ENCODE measurements around the gene FTCD. TPM values are rescaled to one million over a fixed set of nuclear protein-coding genes. Genes with fewer than 3 reads are reported as not detected.

Gene FTCD
- total and polyA plus RNA-seq, 12 donors = 0.20 to 16.8 (median 1.9) TPM; not detected in 2

- peak in 1 of 7 donors; percentile 41 for DNase-seq
- Histone ChIP-seq H3K27me3 (peaks cover 15% of the 10 kb centered on the region), H3K27ac (no peak overlapping the region), H3K9me3 (replicated peaks in 1 of 3) (peaks cover 0 to under 1% (median 0%) of the 10 kb centered on the region in 3 donors), H3K4me1 (replicated peaks in 1 of 2) (no peaks in the 10 kb centered on the region), H3K4me3 (no peak overlapping the region), H3K36me3 (replicated peaks in 1 of 2) (no peaks in the 10 kb centered on the region)
- TF ChIP-seq, protein P1, sequence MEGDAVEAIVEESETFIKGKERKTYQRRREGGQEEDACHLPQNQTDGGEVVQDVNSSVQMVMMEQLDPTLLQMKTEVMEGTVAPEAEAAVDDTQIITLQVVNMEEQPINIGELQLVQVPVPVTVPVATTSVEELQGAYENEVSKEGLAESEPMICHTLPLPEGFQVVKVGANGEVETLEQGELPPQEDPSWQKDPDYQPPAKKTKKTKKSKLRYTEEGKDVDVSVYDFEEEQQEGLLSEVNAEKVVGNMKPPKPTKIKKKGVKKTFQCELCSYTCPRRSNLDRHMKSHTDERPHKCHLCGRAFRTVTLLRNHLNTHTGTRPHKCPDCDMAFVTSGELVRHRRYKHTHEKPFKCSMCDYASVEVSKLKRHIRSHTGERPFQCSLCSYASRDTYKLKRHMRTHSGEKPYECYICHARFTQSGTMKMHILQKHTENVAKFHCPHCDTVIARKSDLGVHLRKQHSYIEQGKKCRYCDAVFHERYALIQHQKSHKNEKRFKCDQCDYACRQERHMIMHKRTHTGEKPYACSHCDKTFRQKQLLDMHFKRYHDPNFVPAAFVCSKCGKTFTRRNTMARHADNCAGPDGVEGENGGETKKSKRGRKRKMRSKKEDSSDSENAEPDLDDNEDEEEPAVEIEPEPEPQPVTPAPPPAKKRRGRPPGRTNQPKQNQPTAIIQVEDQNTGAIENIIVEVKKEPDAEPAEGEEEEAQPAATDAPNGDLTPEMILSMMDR (IDR thresholded peaks at IDR 0.05) = no peak
- TF ChIP-seq POLR2A (IDR thresholded peaks at IDR 0.05) = no peak
- WGBS, 4 donors = 87 to 95% (median 91%) methylated on average over 12 of the region's 12 CpGs
- intact Hi-C loops (cut with DNase I) = loop anchor here (10.0 kb wide), 2 partner anchors 111 to 121 kb away; partner anchors contain the start of gene COL6A1 (in 1 of the 2)
These were observed 59.4 kb downstream of the FTCD start for GRCh38 chr21:46095814-46096595.

DNA sequence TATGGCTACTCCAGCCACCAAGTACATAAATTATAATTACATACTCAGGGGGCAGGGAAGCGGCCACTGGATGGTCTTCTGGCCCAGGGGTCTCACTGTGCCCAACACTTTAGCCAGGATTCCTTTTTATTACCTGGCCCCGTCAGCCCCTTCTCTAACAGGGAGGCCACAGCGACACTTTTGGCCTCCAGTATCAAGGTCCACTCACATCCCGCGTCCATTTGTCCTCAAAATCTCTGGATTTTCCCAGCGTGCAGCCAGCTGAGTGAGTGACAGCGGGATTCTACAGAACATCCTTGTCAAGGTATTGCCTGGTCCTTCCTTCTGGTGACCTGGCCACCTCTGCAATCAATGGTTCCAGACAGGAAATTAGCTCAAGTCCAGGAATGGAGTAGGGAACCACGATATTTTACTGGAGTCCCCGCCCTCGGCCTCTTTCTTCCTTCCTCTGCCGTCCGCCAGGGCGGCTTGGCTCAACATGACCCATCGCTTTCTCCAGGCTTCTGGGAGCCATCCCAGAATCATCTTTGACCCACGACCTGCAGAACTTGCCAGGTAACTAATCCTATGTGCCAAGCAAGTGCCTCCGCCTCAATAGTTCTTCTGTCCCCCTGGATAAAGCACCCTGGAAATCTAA is 60.2 kb downstream of the FTCD start:
- intact Hi-C loops (cut with DNase I) = loop anchor here (10.0 kb wide), 2 partner anchors 110 to 120 kb away; partner anchors contain the start of gene COL6A1 (in 1 of the 2)
- peak in 2 of 7 donors; percentile 15 to 43 for DNase-seq
- WGBS, 4 donors = 76 to 86% (median 80%) methylated on average over 16 of the region's 16 CpGs
- no peaks in the 10 kb centered on the region for H3K9me3 ChIP-seq (replicated peaks in 1 of 3)
- TF ChIP-seq, protein P1 (IDR thresholded peaks at IDR 0.05) = no peak
- no peak for TF ChIP-seq POLR2A (IDR thresholded peaks at IDR 0.05)
- H3K27me3 ChIP-seq = peaks cover 11% of the 10 kb centered on the region
- H3K4me1 ChIP-seq (replicated peaks in 1 of 2) = no peaks in the 10 kb centered on the region
- no peaks in the 10 kb centered on the region for H3K36me3 ChIP-seq (replicated peaks in 1 of 2)
- H3K27ac ChIP-seq = no peak overlapping the region
- H3K4me3 ChIP-seq = no peak overlapping the region

DNA sequence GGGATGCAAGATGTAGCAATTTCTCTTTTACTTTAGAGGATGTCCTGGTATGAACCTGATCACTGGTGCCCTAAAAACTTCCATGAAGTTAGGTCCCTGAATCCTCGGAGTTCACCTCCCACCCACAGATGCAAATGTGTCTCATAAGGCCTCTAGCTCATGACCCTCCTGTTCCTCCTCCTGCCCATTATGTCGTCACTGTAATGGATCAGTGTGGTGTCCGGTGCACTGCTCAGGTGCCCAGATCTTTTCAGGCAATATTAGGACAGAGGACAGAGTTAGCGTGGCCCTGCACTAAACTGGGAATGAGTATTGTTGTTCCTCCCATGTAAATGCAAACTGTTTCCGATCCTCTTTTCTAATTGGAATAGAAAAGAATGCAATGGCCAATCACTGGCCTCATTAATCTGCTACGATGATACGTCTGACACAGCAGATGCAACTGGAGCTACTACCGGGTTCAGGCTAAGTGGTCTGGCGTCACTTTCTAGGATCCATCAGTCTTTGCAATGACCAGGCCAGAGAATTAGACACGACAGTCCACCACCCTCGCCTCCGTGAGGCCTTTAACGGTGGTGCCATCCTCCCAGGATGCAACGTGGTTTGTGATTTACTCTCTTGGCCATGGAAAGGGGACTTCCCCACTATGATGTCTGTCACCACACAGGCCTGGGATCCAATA is 60.8 kb downstream of the FTCD start:
- H3K4me1 ChIP-seq (replicated peaks in 1 of 2) = no peaks in the 10 kb centered on the region
- DNase-seq = no peak
- intact Hi-C loops (cut with DNase I) = loop anchor here (10.0 kb wide), 2 partner anchors 110 to 120 kb away; partner anchors contain the start of gene COL6A1 (in 1 of the 2)

More for the DNA sequence above, 60.8 kb downstream of the FTCD start:
- H3K27ac ChIP-seq = no peak overlapping the region
- TF ChIP-seq, protein P1 (IDR thresholded peaks at IDR 0.05) = no peak
- no peak for TF ChIP-seq POLR2A (IDR thresholded peaks at IDR 0.05)
- peaks cover 11% of the 10 kb centered on the region for H3K27me3 ChIP-seq
- H3K4me3 ChIP-seq = no peak overlapping the region
- no peaks in the 10 kb centered on the region for H3K36me3 ChIP-seq (replicated peaks in 1 of 2)
- H3K9me3 ChIP-seq (replicated peaks in 1 of 3) = no peaks in the 10 kb centered on the region
- 76 to 82% (median 80%) methylated on average over 14 of the region's 14 CpGs for WGBS, 4 donors

All from adrenal gland (tissue), 12 donors.